Activated CD4-positive, alpha-beta T cell treated with anti-CD3 and anti-CD28 coated beads, Interleukin-2, amount 50 U/mL, for 24 hours (primary cell): Measurements from ENCODE around the gene STBD1.
"Not testable (repeated sequence)": the region's sequence is repeated elsewhere in the genome, so short reads cannot be mapped to it uniquely, and the experiment has no call there.

ENCODE experiments used
- DNase-seq, 2 donors: peaks; one replicate each; pipeline ENCODE4 v3.0.0-alpha.2; 2020; ENCODE audit warnings: low read depth in 1 of 2, low spot score in 1 of 2

STBD1 gene

DNA sequence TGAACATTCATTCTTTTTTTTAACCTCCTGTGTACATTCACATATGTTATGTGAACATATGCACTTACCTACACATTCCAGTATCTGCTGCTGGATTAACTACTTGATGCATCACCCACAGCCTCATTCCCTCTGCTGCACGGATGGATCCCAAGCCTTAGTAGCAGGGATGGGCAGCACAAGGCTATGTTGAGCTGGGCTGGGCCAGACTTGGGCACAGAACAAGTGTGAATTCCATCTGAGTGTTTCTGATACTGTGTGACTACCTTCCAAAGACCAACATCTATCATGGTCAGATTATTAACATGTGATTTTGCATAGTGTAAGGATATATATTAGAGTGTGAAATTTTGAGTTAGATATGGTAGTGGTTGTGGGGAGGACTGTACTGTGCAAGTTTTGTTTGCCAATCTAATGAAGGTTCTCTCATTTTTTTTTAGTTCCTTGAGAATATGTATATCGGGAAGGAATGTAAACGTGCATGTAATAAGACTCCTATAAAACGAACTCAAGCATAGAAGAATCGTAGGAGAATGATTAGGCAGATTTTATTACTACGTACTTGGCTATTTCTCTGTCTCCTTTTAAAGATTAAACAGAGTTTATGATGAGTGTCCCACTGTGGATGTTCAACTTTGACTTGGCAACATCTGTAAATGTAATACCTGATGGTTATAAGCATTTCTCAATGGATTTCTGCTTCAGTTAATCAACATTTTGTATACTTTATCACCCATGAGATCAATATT lies 23.4 kb upstream of the STBD1 start:
- no peak for DNase-seq

DNA sequence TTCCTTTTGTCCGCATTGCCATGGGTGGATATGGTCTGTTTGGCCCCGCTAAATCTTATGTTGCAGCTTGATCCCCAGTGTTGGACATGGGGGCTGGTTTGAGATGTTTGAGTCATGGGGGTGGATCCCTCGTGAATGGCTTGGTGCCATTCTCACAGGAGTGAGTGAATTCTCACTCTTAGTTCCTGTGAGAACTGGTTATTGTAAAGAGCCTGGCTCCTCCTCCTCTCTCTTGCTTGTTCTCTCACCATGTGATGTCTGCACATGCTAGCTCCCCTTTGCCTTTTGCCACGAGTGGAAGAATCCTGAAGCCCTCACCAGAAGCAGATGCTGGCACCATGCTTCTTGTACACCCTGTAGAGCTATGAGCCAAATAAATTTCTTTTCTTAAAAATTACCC lies 22.6 kb upstream of the STBD1 start:
- DNase-seq = no peak

DNA sequence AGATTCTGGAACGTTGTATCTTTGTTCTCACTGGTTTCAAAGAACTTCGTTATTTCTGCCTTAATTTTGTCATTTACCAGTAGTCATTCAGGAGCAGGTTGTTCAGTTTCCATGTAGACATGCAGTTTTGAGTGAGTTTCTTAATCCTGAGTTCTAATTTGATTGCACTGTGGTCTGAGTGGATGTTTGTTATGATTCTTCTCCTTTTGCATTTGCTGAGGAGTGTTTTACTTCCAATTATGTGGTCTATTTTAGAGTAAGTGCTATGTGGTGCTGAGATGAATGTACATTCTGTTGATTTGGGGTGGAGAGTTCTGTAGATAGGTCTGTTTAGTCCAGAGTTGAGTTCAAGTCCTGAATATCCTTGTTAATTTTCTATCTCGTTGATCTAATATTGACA lies 18.7 kb upstream of the STBD1 start:
- DNase-seq = not testable (repeated sequence)

DNA sequence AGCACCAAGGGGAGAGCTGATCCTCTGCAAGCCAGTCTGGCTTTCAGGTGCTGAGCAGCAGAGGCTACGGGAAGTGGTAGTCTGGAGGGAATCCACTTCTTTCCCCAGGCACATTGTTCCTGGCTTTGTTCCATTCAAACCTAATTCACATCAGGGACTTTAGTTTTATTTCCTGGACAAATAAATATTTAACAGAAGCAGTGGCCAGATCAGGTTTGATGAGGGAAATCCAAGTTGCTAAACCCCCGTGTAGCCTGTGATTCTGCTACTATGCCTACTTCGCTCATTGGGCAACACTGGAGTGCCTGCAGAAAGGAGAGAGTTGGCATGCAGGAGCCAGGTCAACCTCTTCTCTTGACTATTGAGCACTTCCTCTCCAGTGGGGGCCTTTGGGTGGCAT lies 13.8 kb upstream of the STBD1 start:
- DNase-seq = no peak

DNA sequence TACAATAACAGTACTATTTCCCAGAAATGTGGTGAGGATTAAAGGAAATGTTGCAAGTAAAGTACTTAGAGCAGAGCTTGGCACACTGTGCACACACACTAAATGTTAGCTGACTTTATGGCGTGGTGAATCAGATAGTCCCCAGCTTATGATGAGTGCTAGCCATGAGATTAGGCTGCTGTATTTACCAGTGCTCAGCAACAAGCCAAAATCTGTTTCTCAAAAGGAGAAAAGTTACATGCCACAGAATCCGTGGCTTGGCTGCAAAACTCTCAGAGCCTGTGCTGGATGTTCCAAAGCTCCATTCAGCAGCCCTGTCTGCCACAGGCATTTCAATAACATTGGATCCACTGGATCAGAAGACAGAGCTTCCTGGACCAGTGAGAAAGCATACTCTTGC lies 12.8 kb upstream of the STBD1 start:
- DNase-seq = no peak

DNA sequence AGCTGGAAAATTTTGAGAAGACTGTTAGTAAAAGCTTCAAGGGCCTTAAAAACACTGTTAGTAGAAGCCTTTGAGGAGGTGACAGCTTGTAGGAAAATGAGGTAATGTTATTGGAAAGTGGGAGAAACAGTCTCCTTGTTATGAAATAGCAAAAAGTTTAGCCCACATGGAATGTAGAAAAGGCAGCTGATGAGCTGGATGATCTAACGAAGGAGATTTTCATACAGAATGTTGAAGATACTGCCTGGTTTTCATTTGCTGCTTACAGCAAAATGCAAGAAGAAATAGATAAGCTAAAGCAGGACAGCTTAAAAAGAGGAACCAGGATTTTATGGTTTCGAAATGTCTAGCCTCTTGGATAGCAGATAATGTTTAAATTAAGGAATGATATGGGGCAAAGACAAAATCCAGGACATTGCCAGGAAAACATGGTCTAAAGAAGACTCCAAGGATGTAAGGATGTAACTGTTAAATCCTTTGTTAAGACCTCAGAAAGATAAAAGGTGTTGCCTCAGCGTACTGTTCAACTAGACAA lies 10.2 kb upstream of the STBD1 start:
- DNase-seq = no peak

DNA sequence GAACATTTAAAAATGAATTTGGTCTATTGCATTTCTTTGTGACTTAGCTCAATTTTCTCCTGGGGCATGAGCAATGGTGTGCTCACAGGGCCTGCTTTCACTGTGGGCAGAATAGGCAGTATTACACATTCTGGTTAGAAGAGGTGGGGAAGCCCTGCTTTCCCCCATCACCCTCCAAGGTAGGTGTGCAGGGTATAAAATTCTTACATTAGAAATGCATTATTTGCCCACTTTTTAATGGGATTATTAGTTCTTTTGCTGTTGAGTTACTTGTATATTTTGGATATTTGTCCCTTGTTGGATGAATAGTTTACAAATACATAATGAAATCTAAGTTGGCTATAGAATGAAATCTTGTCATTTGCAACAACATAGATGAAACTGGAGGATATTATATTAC lies 8.3 kb upstream of the STBD1 start:
- no peak for DNase-seq

DNA sequence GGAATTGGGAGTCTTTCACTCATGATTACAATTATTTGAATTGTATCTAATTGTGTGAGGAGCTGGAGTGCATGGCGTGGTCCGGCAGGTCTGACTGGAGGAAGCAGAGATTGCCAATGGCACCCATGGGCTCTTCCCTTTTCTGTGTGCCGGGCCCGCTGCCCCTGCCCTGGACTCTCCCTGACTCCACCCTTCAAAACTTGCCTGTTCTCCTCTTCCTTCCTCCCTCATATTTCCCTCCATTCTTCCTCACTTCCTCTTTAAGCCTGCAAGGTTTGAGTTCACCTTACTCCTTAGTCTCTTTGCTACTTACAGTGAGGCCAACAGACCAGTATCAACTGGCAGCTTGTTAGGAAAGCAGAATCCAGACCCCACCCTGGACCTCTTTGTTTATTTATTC lies 6.5 kb upstream of the STBD1 start:
- no peak for DNase-seq

DNA sequence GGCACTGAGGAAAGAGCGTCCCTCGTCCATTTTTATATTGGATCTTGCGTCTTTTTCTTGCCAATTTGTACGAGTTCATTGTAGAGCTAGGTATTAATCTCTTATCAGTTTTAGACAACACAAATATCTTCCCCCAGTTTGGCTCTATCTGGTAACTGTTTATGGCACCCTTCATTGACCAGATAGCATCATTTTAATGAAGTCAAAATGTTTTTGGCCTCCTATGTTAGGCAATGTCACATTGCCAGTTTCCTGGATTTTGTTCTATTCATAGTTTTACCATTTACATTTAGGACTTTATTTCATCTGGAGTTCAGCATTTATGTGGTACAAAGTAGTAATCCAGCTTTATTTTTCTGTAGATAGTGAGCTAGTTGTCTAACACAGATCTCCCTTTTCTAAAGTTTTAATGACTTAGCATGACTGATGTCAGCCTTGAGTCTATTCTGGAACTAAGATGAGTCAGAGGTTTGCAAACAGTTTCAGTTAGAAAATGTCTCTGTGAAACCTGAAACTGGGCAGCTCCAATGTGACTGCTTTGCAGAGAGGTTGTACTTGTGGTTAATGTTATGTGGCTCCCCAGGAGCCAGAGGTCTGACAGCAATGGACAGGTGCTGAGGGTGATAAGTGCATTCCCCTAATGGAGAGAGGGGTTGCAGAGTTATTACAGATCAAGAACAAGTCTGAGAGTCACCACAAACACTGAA lies 5.3 kb upstream of the STBD1 start:
- no peak for DNase-seq

DNA sequence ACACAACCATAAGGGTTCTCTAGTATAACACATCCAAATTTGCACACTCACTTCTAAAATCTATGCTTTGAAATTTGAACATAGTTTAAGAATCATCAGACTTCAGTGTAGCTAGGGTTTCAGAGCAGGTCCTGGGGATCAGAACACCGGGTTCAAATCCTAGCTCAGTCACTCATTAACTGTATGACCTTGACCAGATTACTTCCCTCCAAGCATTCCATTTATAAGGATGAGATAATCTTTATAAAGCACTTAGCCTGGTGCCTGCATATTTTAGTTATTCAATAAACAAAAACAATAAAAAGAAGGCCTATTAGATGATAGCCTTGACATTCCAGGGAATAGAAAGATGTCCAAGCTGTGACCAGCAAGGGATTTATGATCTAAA lies 4.8 kb upstream of the STBD1 start:
- no peak for DNase-seq

DNA sequence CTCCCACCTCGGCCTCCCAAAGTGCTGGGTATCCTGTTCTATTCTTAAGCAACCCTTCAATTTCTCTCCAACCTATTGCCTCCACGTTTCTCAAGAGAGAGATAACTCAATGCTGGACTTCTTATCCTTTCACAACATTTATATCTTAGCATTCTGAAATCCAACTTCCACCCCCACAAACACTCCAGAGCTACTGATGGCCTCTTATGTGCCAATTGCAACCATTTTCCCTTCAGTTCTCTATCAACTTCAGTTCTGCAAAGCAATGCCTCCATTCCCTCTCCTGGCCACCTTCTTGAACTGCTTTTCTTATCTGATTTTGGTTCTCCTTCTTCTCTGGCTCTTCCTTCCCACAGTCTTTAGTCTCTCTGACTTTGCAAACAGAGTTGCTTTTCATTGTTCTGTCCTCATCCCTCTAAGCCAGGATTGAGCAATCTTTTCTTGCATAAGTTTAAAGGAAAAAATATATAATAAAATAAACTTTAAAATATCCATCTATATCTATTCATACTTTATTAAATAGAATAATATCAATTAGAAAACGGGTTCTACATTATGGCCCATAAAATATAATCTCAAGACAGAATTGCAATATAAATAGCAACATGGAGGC lies 3.6 kb upstream of the STBD1 start:
- DNase-seq = no peak

DNA sequence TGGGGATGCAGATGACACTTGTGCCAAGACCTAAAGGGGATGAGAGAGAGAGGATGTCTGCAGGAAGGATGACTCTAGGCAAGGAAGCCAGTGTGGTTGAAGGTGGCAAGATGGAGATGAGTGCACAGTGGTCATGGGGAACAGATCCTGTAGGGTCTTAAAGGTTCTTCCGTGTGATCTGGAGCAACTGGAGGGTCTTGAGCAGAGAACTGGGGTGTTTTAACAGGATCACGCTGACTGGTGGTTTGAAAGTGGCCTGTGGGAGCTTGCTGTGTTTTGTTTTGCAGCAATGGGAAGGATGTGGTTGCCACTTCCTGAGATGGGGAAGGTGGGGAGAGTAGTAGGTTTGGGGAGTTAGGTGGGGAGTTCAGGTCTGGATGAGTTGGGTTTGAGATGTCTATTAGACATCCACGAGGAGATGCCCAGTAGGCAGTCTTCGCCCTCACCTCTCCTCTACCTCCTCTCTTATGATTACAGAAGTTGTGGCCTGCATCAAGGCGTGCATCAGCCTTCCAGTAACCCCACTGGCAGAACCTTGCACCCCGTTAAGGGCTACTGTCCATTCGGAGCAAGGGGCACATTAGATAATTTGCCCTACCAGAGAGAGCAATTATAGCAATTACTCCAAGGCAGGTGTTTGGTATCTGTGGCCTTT lies 1.4 kb upstream of the STBD1 start:
- DNase-seq = no peak

DNA sequence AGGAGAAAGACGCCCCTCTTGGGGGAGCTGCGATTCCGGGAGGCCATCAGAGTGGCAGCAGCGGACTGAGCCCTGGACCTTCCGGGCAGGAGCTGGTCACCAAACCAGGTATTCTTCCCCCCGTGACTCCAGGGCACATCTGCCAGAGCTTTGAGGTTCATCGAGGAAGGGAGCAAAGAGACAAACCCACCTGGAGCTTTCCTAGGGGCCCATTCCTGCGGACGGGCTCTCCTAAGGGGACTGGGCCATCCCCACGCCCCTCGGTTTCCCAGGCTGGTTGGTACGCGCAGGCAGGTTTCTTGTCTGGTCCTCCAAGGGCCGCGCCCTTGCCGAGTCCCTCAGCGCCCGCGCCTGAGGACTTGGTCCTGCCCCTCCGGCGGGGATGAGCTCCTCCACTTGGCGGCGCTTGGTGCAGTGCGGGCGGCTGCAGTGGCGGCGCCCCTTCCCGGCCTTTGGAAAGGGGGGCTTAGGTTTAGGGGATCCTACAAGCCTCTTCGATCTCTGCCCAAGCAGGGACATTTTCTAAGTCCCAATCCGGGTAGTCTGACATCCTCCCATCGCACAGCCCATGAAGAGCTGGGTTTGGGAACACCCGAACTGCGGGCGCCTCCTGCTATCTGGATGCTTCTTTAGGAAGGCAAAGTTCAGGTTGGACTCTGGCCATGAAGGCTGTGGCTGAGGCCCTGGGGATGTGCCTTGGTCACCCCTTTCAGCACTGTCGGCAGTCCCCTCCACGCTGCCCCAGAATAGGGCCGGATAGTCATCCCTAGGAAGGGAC lies 538 bp downstream of the STBD1 start:
- DNase-seq = no peak

DNA sequence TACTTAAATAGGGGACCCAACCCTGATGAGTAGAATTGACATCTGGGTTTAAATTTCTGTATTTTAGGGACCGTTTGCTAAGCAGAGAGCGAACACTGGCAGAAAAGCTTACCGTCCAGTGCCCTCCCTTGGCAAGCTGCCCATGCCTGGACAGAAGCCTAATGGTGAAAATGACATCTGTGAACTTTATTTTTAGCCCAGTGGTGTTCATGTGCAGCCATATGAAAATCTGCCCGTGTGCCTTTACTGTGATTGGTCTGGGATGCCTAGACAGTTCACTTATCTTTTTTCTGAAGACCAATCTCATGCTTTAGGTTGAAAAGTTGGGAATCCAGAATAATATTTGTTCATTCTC lies 1.1 kb downstream of the STBD1 start:
- DNase-seq = no peak

DNA sequence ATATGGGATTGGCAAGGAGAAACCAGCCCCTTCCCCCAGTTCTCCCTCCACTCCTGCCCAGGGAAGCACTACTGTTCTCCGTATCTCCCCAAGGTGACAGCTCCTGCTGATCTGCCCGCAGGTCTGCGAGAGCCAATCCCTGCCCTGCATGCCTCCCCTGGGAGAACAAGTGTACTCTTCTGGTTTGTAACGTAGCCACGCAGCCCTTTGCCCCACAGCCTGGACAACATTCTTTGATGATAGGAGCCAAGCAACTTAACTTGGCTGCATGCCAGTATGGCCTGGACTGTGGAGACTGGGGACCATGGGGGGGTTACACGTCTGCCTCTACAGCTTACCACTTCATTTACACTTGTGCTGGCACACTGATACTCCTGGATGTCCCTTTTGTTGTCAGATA lies 2.0 kb downstream of the STBD1 start:
- DNase-seq = no peak

DNA sequence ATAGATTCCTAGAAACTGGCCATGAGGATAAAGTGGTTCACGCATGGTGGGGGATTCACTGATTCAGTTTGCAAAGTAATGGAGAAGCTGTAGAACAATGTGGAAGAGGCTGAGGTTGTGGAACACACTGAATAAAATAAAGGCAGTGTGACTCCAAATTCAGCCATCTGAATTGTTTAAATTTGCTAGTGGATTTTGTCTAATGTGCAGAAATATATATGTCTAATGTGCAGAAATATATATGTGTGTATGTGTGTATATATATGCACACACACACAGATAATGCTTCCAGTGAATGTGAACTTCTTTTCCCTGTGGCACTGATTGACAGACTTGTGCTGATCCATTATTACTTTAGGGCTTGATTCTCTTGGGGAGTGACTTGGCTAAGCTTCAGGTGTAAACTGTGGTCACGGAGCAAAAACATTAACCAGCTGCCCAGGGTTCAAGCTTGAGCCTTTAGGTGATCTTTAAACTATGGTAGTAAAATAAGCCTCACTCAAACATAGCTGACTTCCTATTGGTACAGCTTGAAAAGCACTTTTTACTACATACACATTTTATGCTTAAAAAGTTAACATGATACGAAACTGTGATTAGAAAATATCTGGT lies 3.5 kb downstream of the STBD1 start:
- DNase-seq = no peak

DNA sequence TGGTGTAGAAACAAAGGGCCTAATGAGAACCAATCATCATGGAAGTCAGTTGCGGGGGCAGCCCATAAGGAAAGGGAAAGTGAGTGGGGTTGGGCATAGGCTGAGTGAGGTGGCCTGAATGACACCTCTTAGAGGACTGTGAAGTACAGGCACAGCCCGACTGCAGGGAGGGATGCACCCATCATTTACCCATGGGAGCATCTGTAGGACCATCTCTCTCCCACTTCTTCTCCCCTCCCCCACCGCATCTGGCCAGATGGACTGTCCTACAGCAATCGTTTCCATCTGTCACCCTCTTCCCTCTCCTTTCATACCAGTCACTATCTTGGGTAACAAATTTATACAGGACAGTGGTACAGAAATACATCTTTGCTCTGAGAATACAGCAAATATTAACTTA lies 4.2 kb downstream of the STBD1 start:
- no peak for DNase-seq

DNA sequence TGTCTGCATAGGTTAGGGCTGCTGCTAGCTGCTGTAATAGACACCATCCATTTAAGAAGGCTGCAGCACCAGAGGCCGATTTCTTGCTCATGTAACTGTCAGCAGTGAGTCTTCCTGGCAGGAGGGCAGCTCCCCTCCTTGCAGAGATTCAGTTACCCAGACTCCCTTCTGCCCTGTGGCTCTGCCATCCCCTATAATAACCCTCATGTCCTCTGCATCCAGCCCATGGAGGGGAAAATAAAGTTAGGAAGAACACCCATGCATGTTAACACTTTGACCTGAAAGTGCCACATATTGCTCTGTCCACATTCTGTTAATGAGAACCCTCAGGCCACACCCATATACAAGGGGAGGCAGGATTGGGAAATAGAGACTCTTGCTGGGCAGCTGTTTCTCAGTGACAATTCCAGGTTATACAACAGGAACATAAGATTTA lies 5.4 kb downstream of the STBD1 start:
- DNase-seq = no peak

DNA sequence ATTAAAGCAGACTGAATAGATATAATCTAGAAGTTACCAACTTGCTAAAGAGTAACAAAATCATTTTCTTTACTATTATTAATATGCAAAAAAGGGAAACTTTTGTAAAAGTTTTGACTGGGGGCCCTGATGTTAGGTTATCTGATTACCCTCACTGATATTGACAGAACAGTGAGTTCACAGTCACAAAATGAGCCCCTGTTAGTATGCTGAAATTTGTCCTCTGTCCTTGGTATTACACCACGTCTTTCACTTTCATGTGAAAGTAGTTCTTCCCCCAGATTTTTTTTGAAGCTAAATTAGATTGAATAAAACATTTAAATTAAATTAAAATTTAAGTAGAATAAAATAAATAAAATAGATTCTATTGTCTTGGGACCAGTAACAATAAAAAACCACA lies 5.9 kb downstream of the STBD1 start:
- no peak for DNase-seq

DNA sequence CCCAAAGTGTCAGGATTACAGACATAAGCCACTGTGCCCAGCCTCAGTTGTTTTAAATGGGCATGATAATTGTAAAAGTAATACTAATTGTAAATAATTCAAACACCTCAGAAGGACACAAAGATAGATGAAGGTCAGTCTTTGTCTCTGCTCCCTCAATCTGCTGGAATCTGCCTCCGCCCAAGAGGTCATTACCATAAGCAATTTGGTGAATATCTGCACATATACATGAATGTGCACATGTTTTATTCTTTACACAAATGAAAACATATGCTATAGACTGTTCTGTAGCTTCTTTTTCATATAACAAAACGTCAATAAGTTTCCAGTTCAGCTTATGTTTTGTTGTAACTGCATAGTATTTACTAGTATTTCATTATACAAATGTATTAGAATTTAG lies 7.0 kb downstream of the STBD1 start:
- DNase-seq = no peak
